HepG2 (cell line): ENCODE data around the gene SULT2A1. TPM values are rescaled to one million over a fixed set of nuclear protein-coding genes. Genes with fewer than 3 reads are reported as not detected.

Experiments used
- ATF1 ChIP-seq: IDR thresholded peaks from 2 replicates; pipeline ENCODE4 v1.6.1; 2016; ENCODE audit warnings: mild to moderate bottlenecking, control low read depth
- HDAC6 ChIP-seq: fragments of 200-600 bp; sonication (generic); IDR thresholded peaks from 2 replicates; pipeline ENCODE4 v1.7.0; 2017; ENCODE audit warnings: mild to moderate bottlenecking, antibody characterized with exemption, low read length, low read depth
- MBD4 ChIP-seq: IDR thresholded peaks from 2 replicates; pipeline ENCODE4 v1.6.1; 2012; ENCODE audit warnings: low read length, inconsistent platforms, borderline replicate concordance
- NAIF1 ChIP-seq: sonication (generic); formaldehyde crosslinking; IDR thresholded peaks from 2 replicates; pipeline ENCODE4 v1.5.0; 2020; ENCODE audit warnings: mild to moderate bottlenecking, missing genetic modification reagents, borderline replicate concordance
- PITX1 ChIP-seq: sonication (generic); formaldehyde crosslinking; IDR thresholded peaks from 2 replicates; pipeline ENCODE4 v1.5.1; 2020; ENCODE audit warnings: mild to moderate bottlenecking, missing genetic modification reagents
- PPARG ChIP-seq: conservative IDR thresholded peaks from 2 replicates; pipeline ENCODE4 v1.6.1; 2016; ENCODE audit warnings: missing biosample characterization, missing genetic modification reagents
- SIN3B ChIP-seq: fragments of 150-350 bp; IDR thresholded peaks from 2 replicates; pipeline ENCODE4 v1.6.1; 2014; ENCODE audit warnings: low read length
- YEATS4 ChIP-seq: sonication (generic); formaldehyde crosslinking; IDR thresholded peaks from 2 replicates; pipeline ENCODE4 v1.4.0; 2020; ENCODE audit warnings: missing genetic modification reagents, borderline replicate concordance
- ZMYM3 ChIP-seq: sonication (generic); formaldehyde crosslinking; IDR thresholded peaks from 2 replicates; pipeline ENCODE4 v1.5.1; 2020; ENCODE audit warnings: mild to moderate bottlenecking, missing genetic modification reagents
- ZNF124 ChIP-seq: sonication (generic); formaldehyde crosslinking; IDR thresholded peaks from 2 replicates; pipeline ENCODE4 v1.4.0; 2020; ENCODE audit warnings: missing genetic modification reagents
- ZNF567 ChIP-seq: sonication (generic); formaldehyde crosslinking; IDR thresholded peaks from 2 replicates; pipeline ENCODE4 v1.8.1; 2023; ENCODE audit warnings: mild to moderate bottlenecking, missing genetic modification reagents, borderline replicate concordance
- ZNF577 ChIP-seq: sonication (generic); formaldehyde crosslinking; IDR thresholded peaks from 2 replicates; pipeline ENCODE4 v1.4.0; 2020; ENCODE audit warnings: mild to moderate bottlenecking, low read depth, missing genetic modification reagents, borderline replicate concordance
- ZNF749 ChIP-seq: sonication (generic); formaldehyde crosslinking; IDR thresholded peaks from 2 replicates; pipeline ENCODE4 v1.8.0; 2022; ENCODE audit warnings: mild to moderate bottlenecking, missing genetic modification reagents, moderate library complexity, borderline replicate concordance
- ZNF780A ChIP-seq: sonication (generic); formaldehyde crosslinking; IDR thresholded peaks from 2 replicates; pipeline ENCODE4 v1.8.0; 2022; ENCODE audit warnings: mild to moderate bottlenecking, missing genetic modification reagents, moderate library complexity
- polyA plus RNA-seq, 8 experiments: library from polyadenylated mRNA; depleted of rRNA in 3 of 8; stranded (reverse) in 7 of 8; unstranded in 1 of 8; fragments of >200 nt; fragmentation: Illumina TruSeq in 4 of 8; extraction: Trizol in 4 of 8; gene quantifications; 2 replicates each; pipeline versions ENCODE4 v1.2.1 to v1.2.3, GENCODE V29; 2011 to 2016; ENCODE audit warnings: low read depth in 4 of 8, missing spikeins in 1 of 8, mixed read lengths in 1 of 8; ENCODE audit not compliant: insufficient read depth in 1 of 8
- total RNA-seq, 5 experiments: library from RNA; depleted of rRNA; stranded (reverse); fragments of >200 nt; fragmentation: Illumina TruSeq; extraction: Trizol; gene quantifications; 2 replicates each; pipeline ENCODE4 v1.2.3, GENCODE V29; 2016; ENCODE audit warnings: low read depth in 1 of 5
- TF ChIP-seq, protein P1 (sequence below): sonication (generic); formaldehyde crosslinking; IDR thresholded peaks from 2 replicates; pipeline ENCODE4 v1.4.0; 2020; ENCODE audit warnings: missing genetic modification reagents, borderline replicate concordance
- TF ChIP-seq, protein P2 (sequence below): sonication (generic); formaldehyde crosslinking; IDR thresholded peaks from 2 replicates; pipeline ENCODE4 v1.9.0; 2022; ENCODE audit warnings: low read depth, missing genetic modification reagents
- TF ChIP-seq, protein P3 (sequence below): sonication (generic); formaldehyde crosslinking; IDR thresholded peaks from 2 replicates; pipeline ENCODE4 v1.4.0; 2020; ENCODE audit warnings: missing genetic modification reagents
- TF ChIP-seq, protein P4 (sequence below): sonication (generic); formaldehyde crosslinking; IDR thresholded peaks from 2 replicates; pipeline ENCODE4 v1.5.1; 2020; ENCODE audit warnings: mild to moderate bottlenecking, missing genetic modification reagents

SULT2A1 gene
- total and polyA plus RNA-seq, 2 of the 13 experiments (the other 11 are each of a cell fraction or from before 2014, with no cell fraction given): 137 to 193 TPM

DNA sequence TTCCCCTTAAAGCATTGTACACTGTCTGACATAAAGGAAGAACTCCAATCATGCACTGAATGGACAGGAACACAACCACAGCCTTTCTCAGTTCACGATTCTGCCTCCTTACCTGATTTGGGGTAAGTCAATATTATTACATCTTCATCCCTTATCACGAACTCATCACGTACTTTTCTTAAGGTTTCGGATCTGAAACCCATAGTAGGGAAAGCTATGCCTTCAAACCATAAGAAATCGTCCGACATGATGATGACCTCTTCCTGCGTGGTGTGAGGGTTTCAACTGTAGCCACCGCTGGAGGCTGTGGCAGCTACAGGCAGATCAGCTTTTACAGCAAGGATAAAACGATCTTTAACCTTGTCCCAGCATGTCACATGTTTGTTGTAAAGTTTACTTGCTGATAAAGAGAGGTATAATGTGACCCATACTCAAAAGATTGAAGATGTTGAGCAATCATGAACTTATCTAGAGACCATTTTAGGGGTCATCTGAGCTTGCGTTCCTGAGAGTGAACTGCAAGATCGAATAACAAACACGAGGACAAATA lies at the start of gene SULT2A1 (continued):
- TF ChIP-seq, protein P1, sequence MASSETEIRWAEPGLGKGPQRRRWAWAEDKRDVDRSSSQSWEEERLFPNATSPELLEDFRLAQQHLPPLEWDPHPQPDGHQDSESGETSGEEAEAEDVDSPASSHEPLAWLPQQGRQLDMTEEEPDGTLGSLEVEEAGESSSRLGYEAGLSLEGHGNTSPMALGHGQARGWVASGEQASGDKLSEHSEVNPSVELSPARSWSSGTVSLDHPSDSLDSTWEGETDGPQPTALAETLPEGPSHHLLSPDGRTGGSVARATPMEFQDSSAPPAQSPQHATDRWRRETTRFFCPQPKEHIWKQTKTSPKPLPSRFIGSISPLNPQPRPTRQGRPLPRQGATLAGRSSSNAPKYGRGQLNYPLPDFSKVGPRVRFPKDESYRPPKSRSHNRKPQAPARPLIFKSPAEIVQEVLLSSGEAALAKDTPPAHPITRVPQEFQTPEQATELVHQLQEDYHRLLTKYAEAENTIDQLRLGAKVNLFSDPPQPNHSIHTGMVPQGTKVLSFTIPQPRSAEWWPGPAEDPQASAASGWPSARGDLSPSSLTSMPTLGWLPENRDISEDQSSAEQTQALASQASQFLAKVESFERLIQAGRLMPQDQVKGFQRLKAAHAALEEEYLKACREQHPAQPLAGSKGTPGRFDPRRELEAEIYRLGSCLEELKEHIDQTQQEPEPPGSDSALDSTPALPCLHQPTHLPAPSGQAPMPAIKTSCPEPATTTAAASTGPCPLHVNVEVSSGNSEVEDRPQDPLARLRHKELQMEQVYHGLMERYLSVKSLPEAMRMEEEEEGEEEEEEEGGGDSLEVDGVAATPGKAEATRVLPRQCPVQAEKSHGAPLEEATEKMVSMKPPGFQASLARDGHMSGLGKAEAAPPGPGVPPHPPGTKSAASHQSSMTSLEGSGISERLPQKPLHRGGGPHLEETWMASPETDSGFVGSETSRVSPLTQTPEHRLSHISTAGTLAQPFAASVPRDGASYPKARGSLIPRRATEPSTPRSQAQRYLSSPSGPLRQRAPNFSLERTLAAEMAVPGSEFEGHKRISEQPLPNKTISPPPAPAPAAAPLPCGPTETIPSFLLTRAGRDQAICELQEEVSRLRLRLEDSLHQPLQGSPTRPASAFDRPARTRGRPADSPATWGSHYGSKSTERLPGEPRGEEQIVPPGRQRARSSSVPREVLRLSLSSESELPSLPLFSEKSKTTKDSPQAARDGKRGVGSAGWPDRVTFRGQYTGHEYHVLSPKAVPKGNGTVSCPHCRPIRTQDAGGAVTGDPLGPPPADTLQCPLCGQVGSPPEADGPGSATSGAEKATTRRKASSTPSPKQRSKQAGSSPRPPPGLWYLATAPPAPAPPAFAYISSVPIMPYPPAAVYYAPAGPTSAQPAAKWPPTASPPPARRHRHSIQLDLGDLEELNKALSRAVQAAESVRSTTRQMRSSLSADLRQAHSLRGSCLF (CRISPR knock-in tag): no peak
- TF ChIP-seq MBD4: no peak; the same call in 1 of the 2 replicates
- no peak for TF ChIP-seq ZNF749
- TF ChIP-seq PPARG: peak; percentile 98
- TF ChIP-seq PITX1 (CRISPR knock-in tag): peak; percentile 73
- TF ChIP-seq ZNF780A (CRISPR knock-in tag): no peak
- no peak for TF ChIP-seq ATF1
- TF ChIP-seq, protein P2, sequence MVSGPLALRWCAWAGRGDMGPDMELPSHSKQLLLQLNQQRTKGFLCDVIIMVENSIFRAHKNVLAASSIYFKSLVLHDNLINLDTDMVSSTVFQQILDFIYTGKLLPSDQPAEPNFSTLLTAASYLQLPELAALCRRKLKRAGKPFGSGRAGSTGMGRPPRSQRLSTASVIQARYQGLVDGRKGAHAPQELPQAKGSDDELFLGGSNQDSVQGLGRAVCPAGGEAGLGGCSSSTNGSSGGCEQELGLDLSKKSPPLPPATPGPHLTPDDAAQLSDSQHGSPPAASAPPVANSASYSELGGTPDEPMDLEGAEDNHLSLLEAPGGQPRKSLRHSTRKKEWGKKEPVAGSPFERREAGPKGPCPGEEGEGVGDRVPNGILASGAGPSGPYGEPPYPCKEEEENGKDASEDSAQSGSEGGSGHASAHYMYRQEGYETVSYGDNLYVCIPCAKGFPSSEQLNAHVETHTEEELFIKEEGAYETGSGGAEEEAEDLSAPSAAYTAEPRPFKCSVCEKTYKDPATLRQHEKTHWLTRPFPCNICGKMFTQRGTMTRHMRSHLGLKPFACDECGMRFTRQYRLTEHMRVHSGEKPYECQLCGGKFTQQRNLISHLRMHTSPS (CRISPR knock-in tag): no peak
- TF ChIP-seq, protein P3, sequence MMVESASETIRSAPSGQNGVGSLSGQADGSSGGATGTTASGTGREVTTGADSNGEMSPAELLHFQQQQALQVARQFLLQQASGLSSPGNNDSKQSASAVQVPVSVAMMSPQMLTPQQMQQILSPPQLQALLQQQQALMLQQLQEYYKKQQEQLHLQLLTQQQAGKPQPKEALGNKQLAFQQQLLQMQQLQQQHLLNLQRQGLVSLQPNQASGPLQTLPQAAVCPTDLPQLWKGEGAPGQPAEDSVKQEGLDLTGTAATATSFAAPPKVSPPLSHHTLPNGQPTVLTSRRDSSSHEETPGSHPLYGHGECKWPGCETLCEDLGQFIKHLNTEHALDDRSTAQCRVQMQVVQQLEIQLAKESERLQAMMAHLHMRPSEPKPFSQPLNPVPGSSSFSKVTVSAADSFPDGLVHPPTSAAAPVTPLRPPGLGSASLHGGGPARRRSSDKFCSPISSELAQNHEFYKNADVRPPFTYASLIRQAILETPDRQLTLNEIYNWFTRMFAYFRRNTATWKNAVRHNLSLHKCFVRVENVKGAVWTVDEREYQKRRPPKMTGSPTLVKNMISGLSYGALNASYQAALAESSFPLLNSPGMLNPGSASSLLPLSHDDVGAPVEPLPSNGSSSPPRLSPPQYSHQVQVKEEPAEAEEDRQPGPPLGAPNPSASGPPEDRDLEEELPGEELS: peak; percentile 98
- TF ChIP-seq HDAC6: no peak
- no peak for TF ChIP-seq ZNF577
- no peak for TF ChIP-seq SIN3B
- no peak for TF ChIP-seq YEATS4
- TF ChIP-seq, protein P4, sequence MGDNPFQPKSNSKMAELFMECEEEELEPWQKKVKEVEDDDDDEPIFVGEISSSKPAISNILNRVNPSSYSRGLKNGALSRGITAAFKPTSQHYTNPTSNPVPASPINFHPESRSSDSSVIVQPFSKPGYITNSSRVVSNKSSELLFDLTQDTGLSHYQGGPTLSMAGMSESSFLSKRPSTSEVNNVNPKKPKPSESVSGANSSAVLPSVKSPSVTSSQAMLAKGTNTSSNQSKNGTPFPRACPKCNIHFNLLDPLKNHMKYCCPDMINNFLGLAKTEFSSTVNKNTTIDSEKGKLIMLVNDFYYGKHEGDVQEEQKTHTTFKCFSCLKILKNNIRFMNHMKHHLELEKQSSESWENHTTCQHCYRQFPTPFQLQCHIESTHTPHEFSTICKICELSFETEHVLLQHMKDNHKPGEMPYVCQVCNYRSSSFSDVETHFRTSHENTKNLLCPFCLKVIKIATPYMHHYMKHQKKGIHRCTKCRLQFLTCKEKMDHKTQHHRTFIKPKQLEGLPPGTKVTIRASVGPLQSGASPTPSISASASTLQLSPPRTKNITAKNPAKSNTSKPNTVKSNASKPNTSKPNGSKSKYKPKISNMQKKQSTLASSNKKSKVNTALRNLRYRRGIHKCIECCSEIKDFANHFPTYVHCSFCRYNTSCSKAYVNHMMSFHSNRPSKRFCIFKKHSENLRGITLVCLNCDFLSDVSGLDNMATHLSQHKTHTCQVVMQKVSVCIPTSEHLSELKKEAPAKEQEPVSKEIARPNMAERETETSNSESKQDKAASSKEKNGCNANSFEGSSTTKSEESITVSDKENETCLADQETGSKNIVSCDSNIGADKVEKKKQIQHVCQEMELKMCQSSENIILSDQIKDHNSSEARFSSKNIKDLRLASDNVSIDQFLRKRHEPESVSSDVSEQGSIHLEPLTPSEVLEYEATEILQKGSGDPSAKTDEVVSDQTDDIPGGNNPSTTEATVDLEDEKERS (CRISPR knock-in tag): no peak
- TF ChIP-seq NAIF1 (CRISPR knock-in tag): 0 out of 2 replicates have a peak, but pooled peaks have one; percentile 67
- TF ChIP-seq ZMYM3: peak; percentile 58; the same call in 1 of the 2 replicates
- TF ChIP-seq ZNF124 (CRISPR knock-in tag): 0 out of 2 replicates have a peak, but pooled peaks have one; percentile 23
- TF ChIP-seq ZNF567: no peak
